CD4-positive, alpha-beta T cell treated with Interleukin-12 subunit alpha and Interleukin-12 subunit beta, for 1 hour (primary cell): ENCODE measurements around the gene TP73.
A peak's percentile ranks its signal among the peaks of the same experiment; 100 is the strongest.

Source experiments
- DNase-seq: peaks from one replicate; pipeline ENCODE4 v3.0.0-alpha.2; 2020

TP73 gene

GRCh38 chr1:3711780-3712451 lies 59.6 kb downstream of the TP73 start:
- DNase-seq, result no peak

DNA sequence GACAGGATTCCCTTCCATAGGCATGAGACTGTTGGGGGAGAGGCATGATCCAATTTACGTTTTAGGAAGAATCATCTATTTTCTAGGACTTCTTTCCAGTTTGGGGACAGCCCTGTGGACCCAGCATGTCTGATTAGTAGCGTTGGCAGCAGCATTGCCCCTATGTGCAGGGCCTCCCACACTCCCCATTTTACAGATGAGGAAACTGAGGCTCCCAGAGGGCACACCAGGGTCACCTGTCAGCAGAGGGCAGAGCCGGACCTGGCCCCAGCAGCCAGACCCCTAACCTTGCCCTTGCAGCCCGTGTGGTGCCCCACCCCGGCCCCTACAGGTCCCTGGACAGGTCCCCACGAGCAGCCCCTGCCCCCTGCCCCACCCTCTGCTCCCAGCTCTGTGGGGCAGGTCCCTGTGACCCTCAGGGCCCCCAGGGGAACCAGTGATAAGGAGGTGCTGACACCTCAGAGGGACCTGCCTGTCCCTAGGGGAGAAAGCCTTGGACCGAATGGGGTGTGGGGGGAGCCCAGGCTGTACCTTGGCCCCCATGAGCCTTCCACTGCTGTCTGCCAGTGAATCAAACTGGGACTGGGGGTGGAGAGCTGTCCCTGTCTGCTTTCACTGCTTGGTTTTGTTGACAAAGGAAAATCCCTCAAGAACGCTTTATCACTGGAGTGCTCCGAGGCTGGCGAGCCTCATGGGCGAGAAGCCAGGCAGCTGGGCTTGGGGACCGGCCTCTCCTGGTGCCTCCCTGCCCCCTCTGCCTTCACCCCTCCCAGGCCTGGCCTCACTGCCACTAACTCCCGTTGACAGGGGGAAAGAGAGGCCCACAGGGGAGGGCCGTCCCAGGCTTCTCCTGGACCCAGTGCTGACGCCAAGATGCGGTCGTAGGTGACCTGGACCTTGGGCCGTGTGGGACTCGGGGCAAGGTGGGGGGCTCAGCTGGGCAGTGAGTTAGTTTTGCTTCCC lies 60.5 kb downstream of the TP73 start:
- no peak for DNase-seq

DNA sequence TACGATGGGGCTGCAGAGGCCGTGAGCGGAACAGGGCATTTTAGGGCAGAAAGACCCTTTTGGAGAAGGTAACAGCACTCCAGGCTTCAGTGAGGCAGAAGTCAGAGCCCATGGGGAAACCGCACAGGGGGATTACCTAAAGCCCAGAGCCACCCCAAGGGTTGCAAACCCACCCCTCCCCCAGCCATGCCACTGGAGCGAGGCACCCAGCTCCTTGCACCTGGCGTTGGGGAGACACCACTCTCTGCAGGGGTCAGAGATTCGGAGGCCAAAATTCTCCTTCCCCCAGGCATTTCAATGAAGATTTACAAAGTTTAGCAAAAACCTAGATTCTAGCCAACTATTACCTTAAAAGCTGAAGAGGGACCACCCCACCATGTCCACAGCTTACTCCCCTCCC lies 61.5 kb downstream of the TP73 start:
- DNase-seq, result no peak

GRCh38 chr1:3714284-3714741 lies 62.0 kb downstream of the TP73 start:
- no peak for DNase-seq

- DNase-seq, result no peak
These were observed 62.5 kb downstream of the TP73 start for GRCh38 chr1:3714814-3715213.

DNA sequence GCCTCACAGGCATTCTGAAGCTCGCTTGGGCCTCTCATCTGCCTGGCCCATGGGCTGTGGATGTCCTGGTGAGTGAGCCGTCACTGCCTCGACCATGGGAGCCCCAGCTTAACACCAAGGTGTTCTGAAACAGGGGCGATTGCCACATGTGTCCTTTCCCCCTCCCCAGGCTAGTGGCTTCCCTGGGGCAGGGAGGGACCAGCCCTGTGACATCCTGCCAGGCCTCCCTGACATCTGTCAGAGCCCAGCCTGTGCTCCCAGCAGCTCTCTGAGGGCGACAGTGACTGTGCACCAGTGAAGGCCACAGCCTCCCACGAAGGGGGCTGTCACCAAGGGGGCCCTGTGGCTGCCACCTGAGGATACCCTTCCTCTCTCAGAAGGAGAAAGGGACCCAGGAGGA lies 64.0 kb downstream of the TP73 start:
- DNase-seq, result no peak

- no peak for DNase-seq
These were observed 64.9 kb downstream of the TP73 start for GRCh38 chr1:3717041-3717714.

- no peak for DNase-seq
These were observed 65.6 kb downstream of the TP73 start for GRCh38 chr1:3717715-3718601.

DNA sequence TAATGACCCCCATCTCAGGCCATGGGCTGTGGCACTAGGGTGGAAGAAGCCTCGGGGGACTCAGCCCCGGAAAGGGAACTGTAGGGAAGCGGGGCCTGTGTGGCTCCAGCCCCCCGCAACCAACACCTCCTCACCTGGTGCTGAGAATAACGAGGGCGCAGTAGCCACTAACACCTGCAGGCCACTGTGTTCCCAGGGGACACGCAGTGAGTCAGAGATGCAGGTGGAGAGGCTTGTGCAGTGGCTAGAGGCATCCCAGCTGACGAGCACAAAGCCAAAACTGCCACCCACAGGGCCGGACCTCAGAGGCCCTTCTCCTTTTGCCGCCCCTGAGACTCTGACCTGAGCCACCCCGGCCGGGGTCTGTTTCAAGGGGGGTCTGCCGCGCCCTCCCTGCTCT lies 66.4 kb downstream of the TP73 start:
- DNase-seq, result no peak

DNA sequence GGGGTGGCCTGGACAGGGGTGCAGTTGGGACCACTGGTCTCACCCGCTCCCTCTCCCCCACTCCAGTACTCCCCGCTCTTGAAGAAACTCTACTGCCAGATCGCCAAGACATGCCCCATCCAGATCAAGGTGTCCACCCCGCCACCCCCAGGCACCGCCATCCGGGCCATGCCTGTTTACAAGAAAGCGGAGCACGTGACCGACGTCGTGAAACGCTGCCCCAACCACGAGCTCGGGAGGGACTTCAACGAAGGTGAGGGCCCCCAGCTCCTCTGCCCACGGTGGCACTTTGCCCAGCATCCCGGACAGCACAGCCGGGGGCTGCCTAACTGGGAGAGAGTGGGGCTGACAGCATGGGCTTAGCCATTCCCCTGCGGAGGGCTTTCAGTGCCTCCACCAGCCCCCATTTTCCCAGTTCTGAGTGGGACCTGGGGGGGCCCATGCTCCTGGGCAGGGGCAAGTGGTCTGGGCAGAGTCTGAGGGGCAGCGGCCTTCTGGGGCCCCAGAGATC lies 69.7 kb downstream of the TP73 start:
- DNase-seq, result no peak

GRCh38 chr1:3722846-3723245 lies 70.5 kb downstream of the TP73 start:
- DNase-seq, result no peak

DNA sequence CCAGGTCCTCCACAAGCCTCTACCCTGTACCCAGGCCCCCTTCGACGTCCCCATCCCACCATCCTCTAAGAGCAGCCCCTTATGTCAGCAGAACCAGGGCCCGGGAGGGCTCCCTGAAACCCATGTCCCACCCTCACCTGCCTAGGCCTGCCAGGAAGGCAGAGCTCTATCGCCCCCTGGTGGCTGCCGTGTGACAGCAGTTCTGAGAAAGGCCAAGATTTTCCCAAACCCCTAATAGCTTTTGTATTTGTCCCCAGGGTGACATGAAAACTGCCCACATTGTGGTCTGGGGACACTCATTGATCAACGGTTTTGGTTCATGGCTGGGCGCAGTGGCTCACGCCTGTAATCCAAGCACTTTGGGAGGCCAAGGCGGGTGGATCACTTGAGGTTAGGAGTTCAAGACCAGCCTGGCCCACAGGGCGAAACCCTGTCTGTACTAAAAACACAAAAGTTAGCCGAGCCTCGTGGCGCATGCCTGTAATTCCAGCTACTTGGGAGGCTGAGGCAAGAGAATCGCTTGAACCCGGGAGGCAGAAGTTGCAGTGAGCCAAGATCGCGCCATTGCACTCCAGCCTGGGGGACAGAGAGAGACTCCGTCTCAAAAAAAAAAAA lies 72.2 kb downstream of the TP73 start:
- DNase-seq, result peak; percentile 70

GRCh38 chr1:3725366-3725765 lies 73.0 kb downstream of the TP73 start:
- DNase-seq, result no peak

GRCh38 chr1:3727042-3727824 lies 74.9 kb downstream of the TP73 start:
- no peak for DNase-seq

DNA sequence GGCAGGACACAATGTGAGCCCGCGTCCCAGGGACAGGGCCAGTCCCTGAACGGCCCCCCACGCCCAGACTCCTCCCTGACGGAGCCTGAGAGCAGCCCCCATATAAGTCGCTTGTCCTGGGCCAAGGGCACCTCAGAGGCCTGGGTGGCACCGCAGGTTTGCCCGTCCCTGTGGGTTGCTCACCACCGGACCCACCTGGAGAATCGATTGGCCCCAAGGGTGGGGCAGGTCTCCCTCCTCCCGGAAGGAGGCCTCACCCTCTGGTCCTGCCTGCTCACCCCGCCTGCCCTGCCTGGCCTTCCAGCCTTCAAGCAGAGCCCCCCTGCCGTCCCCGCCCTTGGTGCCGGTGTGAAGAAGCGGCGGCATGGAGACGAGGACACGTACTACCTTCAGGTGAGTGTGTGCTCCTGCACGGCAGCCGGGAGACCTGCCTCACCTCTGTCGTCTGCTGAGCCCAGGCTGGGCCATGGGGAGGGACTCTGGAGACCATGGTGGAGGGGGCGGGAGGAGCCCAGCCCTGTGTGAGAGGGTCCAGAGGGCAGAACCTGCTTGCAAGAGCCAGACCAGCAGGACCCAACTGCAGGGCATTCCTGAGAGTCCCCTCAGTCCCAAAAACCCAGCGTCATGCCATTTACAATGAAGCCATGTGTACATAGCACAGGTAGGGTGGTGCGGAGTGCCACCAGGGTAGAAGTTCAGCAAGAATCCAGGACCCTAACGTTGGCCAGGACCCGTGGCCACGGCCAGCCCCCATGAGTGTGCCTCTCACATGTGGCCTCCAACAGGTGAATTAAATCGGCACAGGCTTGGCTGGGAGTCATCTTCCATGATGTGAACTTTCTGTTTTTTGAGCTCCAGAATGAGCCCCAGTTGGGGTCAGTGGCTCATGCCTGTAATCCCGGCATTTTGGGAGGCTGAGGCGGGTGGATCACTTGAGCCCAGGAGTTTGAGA lies 75.8 kb downstream of the TP73 start:
- no peak for DNase-seq

DNA sequence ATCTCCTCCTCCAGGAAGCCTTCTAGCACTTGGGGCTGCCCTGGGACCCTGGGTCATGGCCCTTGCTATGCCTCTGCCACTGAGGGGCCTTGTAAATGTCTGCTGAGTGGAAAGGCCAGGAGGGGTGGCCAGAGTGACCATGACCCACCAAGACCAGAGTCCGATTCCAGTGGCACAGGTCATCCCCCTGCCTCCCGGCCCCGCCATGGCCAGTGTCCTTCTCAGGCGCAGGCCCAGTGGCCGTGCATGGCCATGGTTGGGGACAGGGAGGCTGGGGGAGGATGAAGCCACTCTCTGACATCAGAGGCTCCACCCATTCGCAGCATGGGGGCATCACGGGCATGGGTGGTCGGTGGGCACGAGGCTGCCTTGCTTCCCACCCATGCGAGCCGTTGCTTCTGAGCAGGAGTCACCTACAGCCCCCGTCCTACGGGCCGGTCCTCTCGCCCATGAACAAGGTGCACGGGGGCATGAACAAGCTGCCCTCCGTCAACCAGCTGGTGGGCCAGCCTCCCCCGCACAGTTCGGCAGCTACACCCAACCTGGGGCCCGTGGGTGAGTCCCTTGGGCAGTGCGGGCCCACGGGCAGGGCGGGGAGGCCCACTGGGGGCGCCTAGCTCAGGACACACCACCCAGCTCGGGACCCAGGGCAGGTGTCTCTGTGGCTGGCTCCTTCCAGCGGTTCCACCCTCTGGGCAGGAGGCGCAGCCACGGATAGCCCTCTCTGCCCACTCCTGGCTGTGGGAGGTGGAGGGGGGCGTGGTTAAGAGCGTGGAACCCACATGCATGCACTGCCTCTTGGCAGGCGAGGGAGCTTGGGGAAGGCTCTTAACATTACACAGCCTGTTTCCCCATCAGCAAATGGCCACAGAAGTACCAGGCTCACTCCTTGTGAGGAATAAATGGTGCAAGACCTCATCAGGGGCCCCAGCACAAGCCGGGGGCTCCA lies 77.6 kb downstream of the TP73 start:
- no peak for DNase-seq

- DNase-seq, result no peak
These were observed 78.4 kb downstream of the TP73 start for GRCh38 chr1:3730543-3731247.
